HUES48 (cell line): ENCODE data around the gene MTUS2.

Experiments used
- H3K27ac ChIP-seq: one replicate; pipeline ENCODE4 v1.7.0; 2013; ENCODE audit warnings: low read depth, low read length, inconsistent platforms
- H3K27me3 ChIP-seq: 2 replicates; pipeline ENCODE4 v1.6.1; 2013; ENCODE audit warnings: mild to moderate bottlenecking, low read length; ENCODE audit not compliant: control insufficient read depth, insufficient read depth
- H3K36me3 ChIP-seq: 2 replicates; pipeline ENCODE4 v1.6.1; 2013; ENCODE audit warnings: low read length; ENCODE audit not compliant: control insufficient read depth, insufficient read depth
- H3K4me1 ChIP-seq: 2 replicates; pipeline ENCODE4 v1.6.1; 2013; ENCODE audit warnings: mild to moderate bottlenecking, low read length; ENCODE audit not compliant: control insufficient read depth, insufficient read depth
- H3K4me3 ChIP-seq: 2 replicates; pipeline ENCODE4 v1.5.1; 2013; ENCODE audit warnings: mild to moderate bottlenecking, low read depth, low read length
- H3K9ac ChIP-seq: 2 replicates; pipeline ENCODE4 v1.6.1; 2013; ENCODE audit warnings: mild to moderate bottlenecking, low read depth, low read length, moderate library complexity
- H3K9me3 ChIP-seq: 2 replicates; pipeline ENCODE4 v1.6.1; 2013; ENCODE audit warnings: low read length; ENCODE audit not compliant: control insufficient read depth, insufficient read depth

Gene MTUS2

DNA sequence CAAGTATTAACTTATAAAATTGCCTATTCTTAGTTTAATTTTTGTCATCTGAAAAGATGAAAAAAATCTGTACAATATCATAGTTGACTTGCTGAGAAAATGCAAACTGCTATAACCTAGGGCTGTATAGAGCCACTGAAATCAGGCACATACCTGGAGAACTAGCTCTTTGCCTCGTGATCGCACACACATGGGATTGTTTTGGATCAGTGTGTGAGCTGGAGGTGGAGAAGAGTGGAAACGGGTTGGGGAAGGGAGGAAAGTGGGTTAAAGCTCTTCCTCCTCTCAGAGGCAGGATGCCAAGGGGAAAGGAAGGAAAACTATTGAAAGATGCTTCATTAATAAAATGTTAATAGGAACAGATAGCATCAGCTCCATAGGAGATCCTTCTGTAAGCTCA is 2.7 kb downstream of the MTUS2 start:
- peaks cover 61% of the 10 kb centered on the region for H3K27me3 ChIP-seq
- H3K27ac ChIP-seq, result no peak overlapping the region
- H3K4me3 ChIP-seq, result no peak overlapping the region
- H3K36me3 ChIP-seq, result no peaks in the 10 kb centered on the region
- 0 out of 2 replicates have a peak, but pooled peaks cover 5% of the 10 kb centered on the region for H3K4me1 ChIP-seq
- H3K9me3 ChIP-seq, result peaks cover 5% of the 10 kb centered on the region
- no peak overlapping the region for H3K9ac ChIP-seq

DNA sequence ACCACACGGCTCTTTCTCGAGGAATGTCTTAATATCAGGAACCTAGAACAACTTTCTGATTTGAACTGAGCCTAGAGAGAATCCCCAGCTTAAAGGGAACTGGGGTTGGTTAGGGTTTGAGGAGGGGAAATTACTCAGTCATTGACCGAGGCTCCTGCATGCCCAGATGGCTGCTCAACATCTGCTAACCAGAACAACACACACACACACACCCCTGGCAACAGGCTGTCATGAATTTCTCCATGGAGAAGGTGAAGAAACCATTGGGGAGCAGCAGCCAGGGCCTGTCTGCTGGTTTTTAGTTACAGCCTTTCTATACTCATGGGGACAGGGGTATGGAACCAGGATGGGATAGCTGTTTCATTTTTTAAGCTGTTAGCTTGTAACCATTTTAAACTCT is 5.2 kb downstream of the MTUS2 start:
- Histone ChIP-seq H3K36me3 (no peaks in the 10 kb centered on the region), H3K27ac (no peak overlapping the region), H3K9ac (no peak overlapping the region), H3K9me3 (peaks cover 15% of the 10 kb centered on the region), H3K4me3 (no peak overlapping the region), H3K4me1 (no peaks in the 10 kb centered on the region), H3K27me3 (peaks cover 42% of the 10 kb centered on the region)

DNA sequence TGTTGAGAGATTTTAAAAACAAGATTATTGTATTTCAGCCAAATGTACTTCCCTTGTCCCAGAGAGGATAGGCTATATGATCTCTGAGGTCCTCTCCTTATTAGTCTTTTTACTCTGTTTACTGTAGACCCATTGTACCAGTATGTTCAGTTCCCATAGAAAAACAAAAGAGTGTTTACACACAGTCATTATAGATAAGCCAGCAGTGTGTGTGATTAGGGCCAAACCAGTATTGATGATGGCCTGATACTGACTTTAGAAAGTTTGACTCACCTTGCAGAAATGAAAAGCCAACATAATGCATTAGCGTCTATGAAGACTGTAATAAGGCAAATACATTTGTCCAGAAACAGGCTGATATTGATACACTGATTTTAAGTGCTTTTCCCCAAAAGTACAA is 6.2 kb downstream of the MTUS2 start:
- Histone ChIP-seq H3K9me3 (peaks cover 24% of the 10 kb centered on the region), H3K9ac (no peak overlapping the region), H3K4me1 (no peaks in the 10 kb centered on the region), H3K27me3 (peaks cover 32% of the 10 kb centered on the region), H3K27ac (no peak overlapping the region), H3K4me3 (no peak overlapping the region), H3K36me3 (no peaks in the 10 kb centered on the region)

DNA sequence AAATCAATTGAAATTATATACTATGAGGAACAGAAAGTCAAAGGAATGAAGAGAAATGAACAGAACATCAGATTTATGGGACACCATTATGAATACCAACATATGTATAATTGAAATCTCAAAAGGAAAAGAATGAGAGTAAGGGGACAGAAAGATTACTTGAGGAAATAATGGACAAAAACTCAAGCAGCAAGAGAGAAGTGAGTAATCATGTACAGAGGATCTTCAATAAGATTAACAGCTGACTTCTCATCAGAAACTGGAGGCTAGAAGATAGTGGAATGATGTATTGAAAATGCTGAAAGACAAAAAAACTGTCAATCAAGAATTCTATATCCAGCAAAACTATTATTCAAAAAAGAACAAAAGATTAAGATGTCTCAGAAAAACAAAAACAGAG is 10.4 kb downstream of the MTUS2 start:
- H3K4me1 ChIP-seq, result no peaks in the 10 kb centered on the region
- H3K27me3 ChIP-seq, result no peaks in the 10 kb centered on the region
- H3K9ac ChIP-seq, result no peak overlapping the region
- no peaks in the 10 kb centered on the region for H3K36me3 ChIP-seq
- no peak overlapping the region for H3K4me3 ChIP-seq
- H3K27ac ChIP-seq, result no peak overlapping the region
- H3K9me3 ChIP-seq, result peaks cover 25% of the 10 kb centered on the region

DNA sequence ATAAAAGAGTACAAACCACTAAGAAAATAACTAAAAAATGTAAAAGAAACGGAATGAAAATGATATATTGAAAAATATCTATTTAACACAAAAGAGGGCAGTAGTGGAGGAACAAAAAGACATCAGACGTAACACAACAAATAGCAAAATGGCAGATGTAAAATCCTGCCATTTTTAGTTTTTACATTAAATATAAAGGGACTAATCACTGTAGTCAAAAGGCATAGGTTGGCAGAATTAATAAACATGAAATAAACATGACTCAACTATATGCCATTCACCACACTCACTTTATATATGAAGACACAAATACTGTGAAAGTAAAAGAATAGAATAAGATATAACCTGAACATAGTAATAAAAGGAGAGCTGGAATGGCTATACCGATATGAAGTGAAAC is 11.0 kb downstream of the MTUS2 start:
- Histone ChIP-seq H3K36me3 (no peaks in the 10 kb centered on the region), H3K27me3 (no peaks in the 10 kb centered on the region), H3K4me1 (no peaks in the 10 kb centered on the region), H3K27ac (no peak overlapping the region), H3K9ac (no peak overlapping the region), H3K4me3 (no peak overlapping the region), H3K9me3 (peaks cover 22% of the 10 kb centered on the region)

DNA sequence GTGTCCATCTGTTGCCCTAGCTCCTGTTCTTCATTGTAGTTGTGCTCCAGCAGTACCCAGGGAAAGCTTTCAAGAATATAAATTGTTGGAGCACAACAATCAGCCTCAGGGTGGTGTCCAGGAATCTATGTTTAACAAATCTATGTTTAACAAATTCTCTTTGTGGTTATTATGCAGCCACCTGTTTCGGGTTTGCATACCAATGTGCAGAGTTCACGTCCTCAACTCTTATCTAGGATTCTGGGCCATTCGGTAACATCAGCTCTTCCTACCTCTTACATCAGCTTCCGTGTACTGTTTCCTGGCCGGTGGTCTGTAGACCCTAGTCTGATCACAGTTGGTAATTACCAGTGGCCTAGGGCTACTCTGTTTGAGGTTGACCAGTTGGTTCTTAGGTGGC is 17.0 kb downstream of the MTUS2 start:
- Histone ChIP-seq H3K4me3 (no peak overlapping the region), H3K36me3 (no peaks in the 10 kb centered on the region), H3K27ac (no peak overlapping the region), H3K9me3 (no peaks in the 10 kb centered on the region), H3K27me3 (no peaks in the 10 kb centered on the region), H3K9ac (no peak overlapping the region), H3K4me1 (no peaks in the 10 kb centered on the region)

DNA sequence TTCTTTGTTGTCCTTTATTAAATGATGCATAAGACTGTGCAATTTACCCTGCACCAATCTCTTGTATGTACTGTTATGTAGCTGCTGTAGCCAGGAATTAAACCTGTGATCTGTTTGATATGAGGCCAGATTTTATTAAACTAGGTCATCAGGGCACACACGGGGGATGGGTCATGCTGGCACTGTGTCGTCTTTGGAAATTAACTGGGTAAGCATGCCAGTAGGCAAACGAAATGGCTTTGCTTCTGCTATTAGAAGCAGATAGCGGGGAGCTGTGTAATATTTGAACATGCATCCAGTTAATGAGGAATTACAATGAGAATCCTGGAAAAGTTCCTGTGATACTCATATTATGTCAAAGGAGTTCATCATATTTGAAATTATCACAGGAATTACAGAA is 23.5 kb downstream of the MTUS2 start:
- Histone ChIP-seq H3K36me3 (no peaks in the 10 kb centered on the region), H3K9me3 (no peaks in the 10 kb centered on the region), H3K27ac (no peak overlapping the region), H3K9ac (no peak overlapping the region), H3K4me1 (no peaks in the 10 kb centered on the region), H3K27me3 (no peaks in the 10 kb centered on the region), H3K4me3 (no peak overlapping the region)

DNA sequence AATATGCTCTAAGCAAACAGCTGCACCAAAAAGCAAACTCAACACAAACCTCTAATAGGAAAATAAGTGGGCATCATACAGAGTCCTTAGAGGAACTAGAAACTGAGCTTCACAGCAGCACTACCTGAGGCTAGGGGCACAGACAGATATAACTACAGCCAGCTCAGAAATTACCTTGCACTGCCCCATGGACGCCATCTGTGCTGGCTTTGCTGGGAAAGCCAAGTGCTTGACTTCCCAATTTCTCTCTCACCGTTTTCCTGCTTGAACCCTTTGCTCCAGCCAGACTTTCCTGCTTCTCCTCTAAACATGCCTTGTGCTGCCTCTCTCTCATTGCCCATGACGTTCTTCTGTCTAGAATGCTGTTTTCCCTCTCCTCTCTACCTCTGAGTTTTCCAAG is 29.3 kb downstream of the MTUS2 start:
- no peaks in the 10 kb centered on the region for H3K27me3 ChIP-seq
- no peaks in the 10 kb centered on the region for H3K36me3 ChIP-seq
- H3K27ac ChIP-seq, result no peak overlapping the region
- H3K4me1 ChIP-seq, result no peaks in the 10 kb centered on the region
- H3K9ac ChIP-seq, result no peak overlapping the region
- no peaks in the 10 kb centered on the region for H3K9me3 ChIP-seq
- no peak overlapping the region for H3K4me3 ChIP-seq

DNA sequence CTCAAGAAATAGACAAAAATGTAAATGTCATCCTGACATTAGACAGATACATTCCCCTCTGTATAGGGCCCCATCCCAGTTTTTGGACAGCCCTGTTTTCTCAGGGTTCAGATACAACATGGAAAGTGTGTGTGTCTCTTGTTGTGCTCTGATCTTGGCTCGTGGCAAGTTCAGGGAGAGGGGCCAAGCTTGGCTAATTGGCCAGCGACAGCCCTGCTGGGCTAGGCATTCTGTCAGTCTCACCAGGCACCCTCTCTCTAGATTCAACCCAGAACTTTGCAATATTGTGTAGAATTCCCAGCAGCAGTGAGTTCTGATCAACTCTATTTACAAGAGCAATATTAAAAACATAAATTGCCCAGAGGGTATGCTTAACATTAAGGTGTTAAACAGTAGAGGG is 30.1 kb downstream of the MTUS2 start:
- Histone ChIP-seq H3K27me3 (no peaks in the 10 kb centered on the region), H3K36me3 (no peaks in the 10 kb centered on the region)

DNA sequence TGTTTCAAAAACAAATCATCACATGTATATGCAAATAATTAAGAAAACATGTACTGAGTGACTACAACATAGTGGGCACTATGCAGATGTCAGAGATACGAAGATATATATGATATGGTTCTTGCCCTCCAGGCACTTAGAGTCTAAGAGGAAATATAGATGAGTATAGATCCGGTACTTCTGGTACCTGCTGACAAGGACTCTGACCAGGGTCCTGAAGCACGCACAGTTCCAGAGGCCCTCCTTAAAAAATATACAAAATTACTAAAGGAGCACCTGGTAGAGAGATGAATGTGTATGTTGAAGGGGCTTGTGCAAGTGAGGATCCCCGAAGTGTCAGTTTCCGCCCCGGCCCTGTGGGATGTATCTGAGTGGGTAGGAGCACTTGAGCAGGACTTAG is 31.3 kb downstream of the MTUS2 start:
- Histone ChIP-seq H3K9ac (no peak overlapping the region), H3K27ac (no peak overlapping the region), H3K9me3 (no peaks in the 10 kb centered on the region), H3K4me3 (no peak overlapping the region), H3K4me1 (no peaks in the 10 kb centered on the region), H3K27me3 (no peaks in the 10 kb centered on the region), H3K36me3 (no peaks in the 10 kb centered on the region)

More for the DNA sequence above, 30.1 kb downstream of the MTUS2 start:
- Histone ChIP-seq H3K27ac (no peak overlapping the region), H3K4me1 (no peaks in the 10 kb centered on the region), H3K4me3 (no peak overlapping the region), H3K9ac (no peak overlapping the region), H3K9me3 (no peaks in the 10 kb centered on the region)

DNA sequence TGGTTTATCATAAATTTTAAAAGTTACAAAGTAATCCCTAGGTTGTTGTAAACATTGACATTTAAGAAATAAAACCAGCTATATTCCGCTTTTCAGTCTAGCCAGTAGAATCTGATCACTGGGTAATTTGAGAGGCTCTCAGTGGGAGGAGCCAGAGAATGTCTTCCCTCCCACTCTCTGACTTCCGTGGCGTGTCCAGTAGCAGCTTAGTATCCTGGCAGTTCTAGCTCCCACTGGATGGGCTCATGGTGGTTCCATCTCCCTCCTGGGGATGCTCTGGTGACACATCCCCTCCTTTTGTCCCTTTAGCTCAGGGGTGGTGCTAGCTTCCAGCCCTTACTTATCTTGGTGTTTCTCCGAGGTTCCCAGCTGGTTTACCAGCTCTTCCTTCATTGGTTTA is 34.5 kb downstream of the MTUS2 start:
- Histone ChIP-seq H3K4me1 (no peaks in the 10 kb centered on the region), H3K27me3 (no peaks in the 10 kb centered on the region), H3K9ac (no peak overlapping the region), H3K36me3 (no peaks in the 10 kb centered on the region), H3K27ac (no peak overlapping the region), H3K9me3 (no peaks in the 10 kb centered on the region), H3K4me3 (no peak overlapping the region)

DNA sequence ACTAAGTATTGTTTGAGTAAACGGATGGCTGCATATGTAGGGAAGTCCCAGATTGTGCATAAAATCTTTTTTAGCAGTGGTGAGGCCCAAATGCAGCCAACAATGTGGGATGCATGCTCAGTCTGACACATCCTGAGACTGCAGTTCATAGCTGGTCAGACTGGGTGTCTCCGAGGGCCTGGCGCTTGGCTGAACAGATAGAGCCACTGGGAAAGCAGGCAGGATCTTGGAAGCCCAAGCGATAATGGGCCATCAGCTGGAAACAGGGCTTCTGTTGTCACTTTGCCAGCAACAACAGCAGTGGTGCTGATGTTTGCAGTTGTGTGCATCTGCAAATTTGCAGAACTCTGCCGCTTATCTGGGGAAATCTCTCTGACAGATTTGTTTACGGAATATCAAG is 36.1 kb downstream of the MTUS2 start:
- Histone ChIP-seq H3K27ac (no peak overlapping the region), H3K36me3 (no peaks in the 10 kb centered on the region), H3K9me3 (no peaks in the 10 kb centered on the region), H3K4me1 (no peaks in the 10 kb centered on the region), H3K4me3 (no peak overlapping the region), H3K27me3 (no peaks in the 10 kb centered on the region), H3K9ac (no peak overlapping the region)
